Measurements from ENCODE around the gene LYRM4.

The LYRM4 gene

DNA sequence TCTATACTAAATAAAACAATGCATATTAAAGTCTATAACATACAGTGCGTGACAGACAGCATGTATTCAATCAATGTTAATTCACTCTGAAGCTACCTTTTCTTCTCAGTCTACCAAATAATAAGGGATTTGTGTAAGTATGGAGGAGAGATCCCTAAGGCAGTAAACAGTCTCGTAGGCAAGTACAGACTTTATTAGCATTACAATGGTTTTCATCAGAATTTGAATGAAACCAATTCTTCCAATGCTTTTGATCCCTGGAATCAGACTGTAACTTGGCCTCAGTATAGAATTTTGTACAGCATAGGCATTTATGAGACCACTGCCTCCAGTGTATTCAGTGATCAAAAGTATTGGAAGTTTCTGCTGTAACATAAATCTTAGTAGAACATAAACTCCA is 19.5 kb downstream of the LYRM4 start:
- no peak for DNase-seq

DNA sequence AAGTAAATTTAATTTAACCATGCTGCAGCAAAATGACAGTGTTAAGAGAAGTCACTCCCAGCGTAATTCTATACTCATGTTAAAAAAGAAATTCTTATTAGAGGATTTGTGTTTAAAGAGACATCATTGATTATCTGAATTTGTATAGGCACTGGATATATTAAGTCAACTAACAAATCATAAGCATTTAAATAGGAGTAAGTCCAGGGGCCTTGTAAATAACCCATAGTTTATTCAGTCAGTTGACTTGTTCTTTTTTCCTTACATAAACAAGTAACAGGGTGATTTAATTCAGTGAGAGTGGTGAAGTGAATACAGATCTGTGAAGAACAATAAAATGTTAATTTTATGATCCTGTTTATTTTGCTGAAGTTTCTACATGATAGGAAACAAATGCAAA is 22.4 kb downstream of the LYRM4 start:
- no peak for DNase-seq

DNA sequence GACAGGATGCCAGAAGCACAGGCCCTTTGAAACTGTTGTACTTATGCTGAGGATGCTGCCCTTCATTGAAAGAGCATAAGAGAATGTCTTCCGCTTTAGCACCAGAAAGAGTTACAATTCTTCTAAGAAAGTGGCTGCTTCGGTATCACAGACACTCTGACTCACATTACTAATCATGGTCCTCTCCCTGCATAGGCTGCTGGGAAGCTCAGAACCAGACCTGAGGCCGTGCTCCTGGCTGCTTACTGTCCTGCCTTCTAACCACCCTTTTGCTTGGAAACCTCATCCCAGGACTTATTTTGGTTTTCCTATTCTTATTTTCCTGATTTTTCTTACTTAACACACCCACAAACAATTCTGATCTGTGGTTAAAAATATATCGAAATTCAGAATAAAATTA is 22.9 kb downstream of the LYRM4 start:
- no peak for DNase-seq

DNA sequence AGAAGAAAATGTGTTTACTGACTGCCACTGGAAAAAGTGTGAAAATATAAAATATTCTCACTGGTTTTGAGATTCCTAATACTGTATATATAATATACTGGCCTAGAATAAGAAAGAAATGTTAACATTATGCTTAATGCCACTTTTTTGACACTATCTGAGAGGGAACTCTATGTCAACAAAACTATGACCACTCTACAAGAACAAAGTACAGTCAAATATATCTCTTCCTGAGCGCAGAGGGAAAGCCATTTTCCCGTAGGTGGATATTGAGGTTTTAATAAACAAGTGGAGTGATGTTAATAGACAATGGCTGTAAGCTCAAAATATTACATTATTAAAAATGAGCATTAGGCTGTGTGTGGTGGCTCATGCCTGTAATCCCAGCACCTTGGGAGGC is 24.9 kb downstream of the LYRM4 start:
- no peak for DNase-seq

DNA sequence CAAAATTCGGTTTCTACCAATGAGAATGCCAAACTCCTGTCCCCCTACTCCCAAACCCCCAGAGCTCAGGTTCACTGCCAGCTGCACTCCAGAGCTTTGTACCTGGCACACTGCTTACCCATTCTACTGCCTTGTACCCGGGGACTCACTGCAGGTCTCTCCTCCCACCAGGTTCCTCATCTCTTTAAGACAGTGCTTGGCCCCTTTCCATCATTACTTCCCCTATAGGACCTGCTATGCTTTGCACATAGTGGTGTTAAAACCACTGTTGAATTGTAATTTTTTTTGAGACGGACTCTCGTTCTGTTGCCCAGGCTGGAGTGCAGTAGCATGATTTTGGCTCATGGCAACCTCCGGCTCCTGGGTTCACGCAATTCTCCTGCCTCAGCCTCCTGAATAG is 25.9 kb downstream of the LYRM4 start:
- DNase-seq, result no peak

DNA sequence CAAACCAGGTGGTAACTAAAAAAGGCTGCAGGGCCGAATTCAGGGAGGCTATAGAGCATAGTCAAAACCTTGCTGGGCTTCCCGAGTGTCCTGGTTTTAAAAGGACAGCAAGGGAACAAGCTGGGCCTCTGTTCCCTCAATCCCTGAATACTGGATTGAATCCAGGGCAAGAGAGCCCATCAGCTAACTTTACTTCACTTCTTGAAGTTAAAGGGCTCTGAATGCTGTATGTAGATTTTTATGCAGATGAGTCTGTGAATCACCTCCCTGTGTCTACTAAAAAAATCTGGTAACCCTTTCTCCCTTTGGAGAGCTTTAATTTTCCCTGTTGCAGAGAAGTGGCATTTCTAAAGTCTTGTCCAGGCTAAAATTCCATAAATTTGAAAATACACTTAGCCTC is 29.5 kb downstream of the LYRM4 start:
- DNase-seq, result no peak

DNA sequence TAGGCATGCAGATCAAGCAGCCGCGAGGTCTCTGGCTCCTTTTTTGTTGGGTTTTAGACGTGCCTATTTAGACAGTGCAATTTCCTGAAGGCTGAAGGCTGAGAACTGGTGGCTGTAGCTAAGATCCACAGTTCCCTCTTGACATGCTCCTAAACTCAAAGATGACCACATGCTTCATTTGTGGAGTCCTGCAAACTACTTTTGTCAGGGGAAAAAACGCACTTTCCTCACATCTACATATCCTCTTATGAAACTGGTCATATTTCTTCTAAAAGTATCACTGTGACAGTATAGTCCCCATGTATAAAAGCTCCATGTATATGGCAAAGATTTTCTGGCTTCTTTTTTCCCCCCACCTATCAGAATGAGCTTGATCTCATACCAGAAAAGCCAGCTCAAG is 30.7 kb downstream of the LYRM4 start:
- DNase-seq, result no peak

DNA sequence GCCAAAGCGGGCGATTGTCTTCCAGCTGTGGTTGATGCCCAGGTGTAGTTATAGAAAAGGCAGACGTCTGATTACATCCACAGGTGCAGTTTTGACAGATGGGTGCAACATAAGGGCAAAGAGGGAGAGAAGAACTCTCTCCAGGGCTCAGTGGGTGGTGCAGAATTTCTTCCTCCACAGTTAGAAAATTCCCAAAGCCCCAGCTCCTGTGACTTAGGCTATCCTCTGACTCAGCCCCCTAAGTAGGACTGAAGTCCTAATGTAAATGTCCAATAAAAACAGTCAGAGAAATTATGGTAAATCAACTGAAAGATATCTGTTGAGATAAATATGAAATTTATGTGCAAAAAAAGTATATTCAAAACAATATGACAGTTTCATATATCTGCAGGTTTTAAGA is 31.4 kb downstream of the LYRM4 start:
- no peak for DNase-seq

DNA sequence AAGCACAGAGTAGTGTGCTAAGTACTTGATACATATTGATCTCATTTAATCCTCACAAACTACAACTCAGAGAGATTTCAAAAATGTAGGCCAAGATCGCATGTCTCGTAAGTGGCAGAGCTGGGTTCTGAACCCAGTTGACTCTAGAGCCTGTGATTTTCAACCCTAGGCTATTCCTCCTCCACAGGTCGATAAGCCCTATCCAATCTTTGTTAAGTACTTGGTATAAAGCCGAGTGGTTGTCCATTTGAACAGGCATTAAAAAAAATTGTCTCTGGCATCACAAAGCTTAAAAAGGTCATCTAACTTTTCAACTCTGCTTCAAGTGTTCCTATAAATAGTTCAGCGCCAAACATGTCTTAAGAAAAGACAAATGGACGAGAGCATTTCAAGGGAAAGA is 37.4 kb downstream of the LYRM4 start:
- DNase-seq, result no peak

DNA sequence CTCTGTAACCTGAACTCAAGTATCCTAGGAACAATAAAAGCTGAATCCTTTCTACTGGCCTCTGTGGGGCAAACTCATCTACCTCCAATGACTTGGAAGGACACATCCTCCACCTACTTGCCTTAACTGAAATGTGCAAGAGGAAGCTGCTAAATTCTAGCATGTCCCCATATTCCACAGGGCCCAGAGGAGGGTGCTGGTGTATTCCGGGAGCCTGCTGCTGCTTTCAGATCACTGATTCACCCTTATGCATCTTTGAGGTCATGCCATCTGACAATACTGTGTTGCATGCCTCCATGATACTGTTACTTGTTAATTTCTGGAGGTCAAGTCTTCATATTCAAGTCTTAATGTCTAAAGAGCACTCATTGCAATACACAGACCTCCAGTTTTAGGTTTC is 40.3 kb downstream of the LYRM4 start:
- DNase-seq, result no peak

DNA sequence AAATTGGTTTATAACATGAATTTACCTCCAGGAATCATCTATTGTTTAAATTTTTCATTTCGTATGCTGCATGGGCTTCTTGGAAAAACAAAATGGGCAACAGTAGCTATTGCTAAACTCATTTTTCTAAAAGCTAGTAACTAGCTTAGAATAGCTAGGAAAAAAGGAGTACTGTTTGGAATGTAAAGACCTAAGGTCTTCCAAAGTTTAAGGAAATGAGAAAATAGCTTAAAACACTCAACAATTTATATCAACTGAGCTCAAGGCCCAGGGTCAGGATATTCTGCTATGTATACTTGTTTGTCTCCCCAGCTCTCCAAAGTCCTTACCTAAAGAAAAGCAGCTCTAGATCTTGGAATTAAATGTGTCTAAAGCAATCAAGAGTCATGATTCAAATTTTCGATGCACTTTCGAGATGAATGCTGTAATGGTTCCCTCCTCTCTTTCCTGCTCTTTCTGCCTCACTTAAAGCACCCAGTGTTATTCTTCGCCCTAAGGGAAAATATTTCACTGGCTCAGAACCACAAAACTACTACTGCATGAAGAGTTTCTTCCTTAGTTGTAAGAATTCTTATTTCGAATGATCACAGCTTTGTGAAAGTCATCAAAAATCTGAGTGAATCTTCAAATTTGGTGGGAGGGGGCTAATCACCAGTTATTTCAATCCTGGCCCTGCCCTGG is 41.6 kb downstream of the LYRM4 start:
- no peak for DNase-seq

DNA sequence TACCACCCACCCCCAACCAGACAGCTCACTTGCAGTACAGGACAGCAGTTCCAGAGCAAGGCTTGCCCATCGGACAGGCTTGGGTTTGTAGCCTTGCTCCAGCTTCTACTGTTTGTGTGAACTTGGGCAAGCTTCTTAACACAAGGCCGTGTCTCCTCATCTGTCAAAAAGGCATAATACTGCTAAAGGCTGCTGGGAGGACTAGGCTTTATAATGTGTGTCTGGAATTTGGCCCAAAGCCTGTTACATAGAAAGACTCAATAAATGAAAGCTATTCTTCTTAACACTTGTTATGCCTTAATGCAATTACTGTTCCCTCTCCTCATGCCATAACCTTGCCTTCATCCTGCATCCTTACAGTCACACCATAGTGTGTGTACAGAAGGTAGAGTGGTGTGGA is 43.4 kb downstream of the LYRM4 start:
- DNase-seq, result no peak

DNA sequence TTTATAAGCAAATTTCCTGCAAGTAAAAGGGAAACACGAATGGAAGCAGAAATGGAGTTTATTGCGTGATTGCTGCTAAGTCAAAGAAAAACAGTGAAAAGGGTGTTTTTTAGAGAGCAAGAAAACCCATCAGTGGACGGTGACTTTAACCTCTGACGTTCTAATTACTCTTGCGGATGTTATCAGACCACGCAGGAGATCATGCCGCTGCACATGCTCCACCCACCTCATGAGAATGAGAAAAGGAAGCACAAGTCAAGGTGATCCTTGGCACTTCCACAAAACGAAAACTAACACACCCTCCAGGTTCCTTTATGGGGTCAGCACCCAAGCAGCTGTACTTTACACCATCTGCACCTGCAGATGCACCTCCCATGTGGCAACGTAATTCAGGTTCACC is 45.0 kb downstream of the LYRM4 start:
- DNase-seq, result no peak

DNA sequence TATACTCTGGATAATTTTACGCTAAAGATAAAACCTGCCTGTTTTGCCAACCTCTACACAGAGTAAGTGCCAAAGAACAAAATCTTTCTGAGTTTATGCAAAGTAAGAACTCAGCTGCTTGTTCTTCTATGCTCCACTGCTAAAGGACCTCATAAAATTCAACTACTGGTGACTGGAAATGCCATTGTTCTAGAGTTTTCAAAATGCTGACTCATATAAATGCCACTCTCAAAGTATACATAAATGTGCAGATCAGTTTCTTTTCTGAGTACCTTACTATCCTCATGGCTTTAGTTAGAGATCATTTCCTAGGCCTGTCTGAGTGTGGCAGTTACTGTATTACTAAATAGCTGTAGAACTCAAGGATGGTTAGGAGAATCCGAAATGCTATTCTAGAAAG is 45.6 kb downstream of the LYRM4 start:
- DNase-seq, result no peak

DNA sequence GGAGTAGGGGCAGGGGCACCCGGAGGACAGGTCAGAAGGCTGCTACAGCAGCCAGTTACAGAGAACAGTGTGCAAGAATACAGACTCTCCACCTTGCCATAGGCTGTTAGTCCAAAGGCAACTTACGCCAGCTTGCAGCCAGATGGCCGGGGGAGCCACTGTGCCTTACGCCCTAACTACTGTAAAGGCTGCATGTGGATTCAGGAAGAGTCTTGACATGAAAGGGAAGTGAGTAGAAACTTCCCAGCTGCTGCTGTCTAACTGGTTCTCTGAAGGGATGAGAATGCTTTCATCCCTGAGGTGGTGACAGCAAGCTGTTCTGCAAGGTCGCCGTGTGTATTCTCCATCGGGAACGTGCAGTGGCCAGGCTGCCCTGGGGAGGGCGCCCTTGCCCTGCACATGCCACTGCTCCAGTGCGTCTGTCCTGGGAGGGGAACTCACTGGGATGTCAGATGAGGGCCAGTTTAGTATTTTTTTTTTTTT is 46.1 kb downstream of the LYRM4 start:
- no peak for DNase-seq

DNA sequence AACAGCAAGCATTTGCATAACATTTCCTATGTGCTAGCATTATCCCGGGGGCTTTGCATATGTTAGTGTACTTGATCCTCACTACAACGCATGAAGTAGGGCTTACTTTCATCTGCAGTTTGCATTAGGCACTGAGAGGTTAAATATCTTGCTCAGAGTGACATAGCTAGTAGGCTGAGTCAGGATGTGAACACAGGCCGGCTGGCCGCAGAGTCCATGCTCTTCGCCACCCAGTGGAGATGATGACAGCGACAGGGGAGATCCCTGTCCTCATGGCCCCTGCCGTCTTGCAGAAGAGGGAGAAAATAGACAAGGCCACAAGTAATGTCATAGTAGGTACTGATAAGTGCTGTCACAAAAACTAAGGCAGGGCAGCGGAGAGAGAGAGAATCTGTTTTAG is 46.9 kb downstream of the LYRM4 start:
- DNase-seq, result no peak

DNA sequence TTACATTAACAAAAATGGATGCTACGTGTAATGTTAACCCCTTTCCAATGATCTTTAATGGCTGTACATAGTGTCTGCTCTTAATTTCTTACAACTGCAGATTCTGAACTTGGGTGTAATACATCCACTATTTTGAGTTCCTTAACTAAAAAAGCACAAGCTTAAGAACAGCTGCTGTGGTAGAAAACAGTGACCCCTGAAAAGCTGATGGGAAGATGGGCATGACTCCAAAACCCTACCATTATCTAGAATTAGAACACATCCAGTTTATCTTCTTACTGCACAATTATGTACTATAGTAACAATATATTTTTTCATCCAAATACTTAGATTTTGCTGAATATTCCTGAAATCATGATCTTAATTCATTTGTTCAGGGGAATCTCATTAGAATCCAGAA is 49.3 kb downstream of the LYRM4 start:
- no peak for DNase-seq

DNA sequence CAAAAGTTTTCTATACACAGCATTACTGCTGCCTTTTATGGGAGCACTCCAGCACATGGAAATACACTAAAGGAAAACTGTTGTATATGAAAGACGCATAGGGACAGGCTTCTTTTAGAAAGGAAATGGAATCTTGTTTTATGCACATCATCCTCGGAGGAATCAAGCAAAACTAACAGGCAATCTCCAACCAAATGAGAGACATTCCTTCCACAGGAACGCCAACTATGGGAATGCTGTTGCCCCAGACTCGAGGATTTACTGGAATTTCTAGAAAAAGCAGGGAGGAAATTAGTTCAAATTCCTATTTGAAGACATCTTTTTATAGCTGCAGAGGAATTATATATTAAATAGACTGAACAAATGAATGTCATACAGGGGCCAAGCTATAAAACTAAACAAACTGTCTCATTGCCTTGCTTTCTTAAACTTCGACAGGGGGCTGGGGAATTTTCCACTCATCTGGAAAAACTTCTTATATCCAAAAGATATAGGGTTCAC is 52.2 kb downstream of the LYRM4 start:
- DNase-seq, result no peak

DNA sequence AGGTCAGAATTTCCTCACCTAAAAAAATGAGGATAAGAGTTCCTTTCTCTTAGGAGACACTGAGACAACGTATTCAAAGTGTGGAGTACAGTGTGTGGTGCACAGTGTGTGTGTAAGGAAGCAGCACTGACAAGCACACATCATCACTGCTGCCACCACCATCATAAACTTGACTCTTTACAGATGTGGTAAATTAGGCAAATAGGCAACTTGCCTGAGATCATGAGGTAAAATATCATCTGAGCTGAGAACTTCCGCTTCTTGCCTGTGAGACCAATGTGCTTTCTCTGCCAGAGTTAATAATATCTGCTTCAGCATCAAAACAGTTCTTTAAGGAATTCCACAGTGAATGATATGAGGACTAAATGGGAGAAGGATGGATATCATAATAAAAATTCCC is 52.7 kb downstream of the LYRM4 start:
- DNase-seq, result no peak

DNA sequence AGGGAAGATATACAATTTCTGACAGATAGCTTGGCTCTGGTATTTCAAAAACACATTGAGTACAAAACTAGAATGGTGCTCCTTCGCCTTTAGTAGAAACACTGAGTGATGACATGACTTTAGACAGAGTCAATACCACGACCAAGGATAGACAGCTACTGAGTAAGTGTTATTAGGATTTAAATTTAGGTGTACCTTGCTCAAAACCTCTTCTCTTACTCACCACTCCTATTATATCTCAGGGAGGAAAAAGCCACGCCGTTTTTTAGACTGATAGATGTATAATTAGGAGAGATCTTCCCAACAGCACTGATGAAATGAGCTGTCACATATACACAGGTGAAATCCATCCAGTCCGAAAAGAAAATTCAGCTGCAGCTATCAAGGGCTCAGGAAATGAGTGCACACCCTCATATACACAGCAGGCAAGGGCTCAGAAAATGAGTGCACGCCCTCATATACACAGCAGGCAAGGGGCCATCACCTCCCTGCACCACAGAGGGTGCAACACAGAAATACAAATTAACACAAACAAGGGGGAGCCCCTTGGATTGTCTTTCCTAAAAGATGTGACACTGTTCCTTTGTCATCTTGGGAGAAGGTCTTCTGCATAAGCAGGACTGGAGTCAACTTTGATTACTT is 53.7 kb downstream of the LYRM4 start:
- no peak for DNase-seq

DNA sequence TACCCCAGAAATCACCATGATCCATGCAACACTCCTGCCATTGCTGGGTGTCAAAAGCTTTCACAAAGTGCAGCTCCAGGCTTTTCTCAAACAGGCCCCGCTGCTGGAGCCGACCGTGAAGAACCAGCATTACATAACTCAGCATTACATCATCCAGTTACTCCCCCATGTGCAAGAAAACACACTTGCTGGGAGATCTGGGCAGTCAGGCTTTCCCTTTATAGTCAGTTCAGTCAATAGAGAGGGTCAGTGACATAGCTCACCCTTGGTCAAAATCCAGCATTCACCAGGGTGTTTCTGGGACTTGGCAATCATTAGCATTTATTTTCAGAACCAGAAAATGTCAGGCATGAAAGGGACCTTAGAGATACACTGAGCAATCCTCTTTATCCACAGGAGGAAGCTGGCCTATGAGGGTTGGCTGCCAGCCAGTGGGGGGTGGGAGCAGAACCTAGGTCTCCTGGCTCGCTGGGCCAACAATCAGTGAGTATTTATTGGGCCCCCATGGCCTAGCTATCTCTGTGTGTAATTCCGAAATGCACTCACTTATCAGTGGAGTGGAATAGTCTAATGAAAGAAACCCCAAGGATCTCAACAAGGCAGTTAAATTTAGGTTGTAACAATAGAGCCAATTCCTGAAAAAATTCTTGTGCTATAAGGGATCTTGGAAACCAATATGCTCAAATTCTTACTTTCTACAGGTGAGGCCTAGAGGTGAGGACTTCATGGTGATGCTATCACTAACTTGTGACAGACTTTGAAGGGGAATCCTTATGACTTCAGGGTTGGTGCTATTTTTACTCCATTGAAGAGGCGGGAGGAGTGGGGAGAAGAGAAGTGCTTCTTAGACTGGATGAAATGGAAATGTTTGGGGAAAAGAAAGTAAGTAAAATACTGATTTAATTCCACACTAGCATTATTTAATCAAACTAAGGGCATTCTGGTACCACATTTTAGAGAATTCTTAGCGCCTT is 54.6 kb downstream of the LYRM4 start:
- peak; percentile 11 to 25 for DNase-seq

DNA sequence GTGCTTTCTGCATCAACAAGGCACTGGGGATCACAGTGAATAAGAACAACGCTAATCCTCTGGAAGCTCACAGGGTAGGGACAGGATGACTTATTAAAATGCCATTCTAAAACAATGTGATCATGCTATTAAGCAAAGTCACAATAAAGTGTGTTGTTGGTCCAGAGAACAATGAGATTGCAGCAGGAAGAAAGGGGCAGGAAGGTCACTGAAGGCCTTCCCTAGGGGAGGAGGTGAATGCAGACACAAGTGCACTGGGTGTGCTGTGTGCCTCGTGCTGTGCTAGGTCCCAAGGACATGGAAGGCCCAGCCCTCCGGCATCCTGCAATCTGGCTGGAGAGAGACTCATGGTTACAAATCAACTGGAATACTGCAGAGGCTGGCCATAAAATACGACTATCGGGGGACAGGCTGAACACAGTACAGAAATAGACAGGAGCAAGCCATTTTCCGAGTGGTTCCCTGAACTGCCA is 55.7 kb downstream of the LYRM4 start:
- no peak for DNase-seq

DNA sequence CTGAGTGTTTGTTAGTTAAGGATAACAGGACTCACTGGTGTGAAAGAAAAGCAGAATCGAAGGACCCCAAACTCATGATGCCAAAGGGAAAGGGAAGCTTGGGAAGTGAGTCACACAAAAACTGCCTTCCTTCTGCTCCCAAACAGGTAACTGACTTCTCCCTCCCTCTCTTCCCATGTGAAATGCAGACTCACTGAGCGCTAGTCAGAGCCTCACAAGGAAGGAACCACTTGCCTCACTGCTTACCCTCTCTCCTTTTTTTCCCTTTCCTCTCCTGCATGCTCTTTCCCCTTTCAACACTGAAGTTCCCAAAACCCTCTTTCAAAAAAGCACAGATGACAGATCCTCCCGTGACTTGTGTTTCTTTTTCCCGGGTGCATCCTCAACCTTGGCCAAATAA is 56.4 kb downstream of the LYRM4 start:
- DNase-seq, result no peak

DNA sequence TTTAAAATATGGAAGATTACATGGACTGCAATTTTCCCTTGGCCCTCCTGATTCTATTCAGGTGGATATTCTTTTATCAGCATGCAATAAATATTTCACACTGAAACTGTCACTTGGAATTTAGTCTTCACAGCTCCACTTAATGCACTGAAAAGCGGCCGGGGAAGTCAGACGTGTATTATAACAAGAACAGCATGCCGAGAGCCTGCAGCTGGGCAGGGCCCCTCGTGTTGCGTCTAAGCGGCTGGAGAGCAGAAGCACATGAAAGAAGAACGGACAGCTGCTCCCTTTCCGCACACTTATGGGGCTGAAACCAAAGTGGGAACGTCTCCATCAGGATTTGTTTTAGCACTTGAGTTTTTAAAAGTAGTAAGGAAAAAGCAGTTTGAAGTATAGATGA is 57.2 kb downstream of the LYRM4 start:
- no peak for DNase-seq

Data from NCI-H2081 (cell line).